ENCODE results near the gene OR13C9.
"Not testable (repeated sequence)": the region's sequence is repeated elsewhere in the genome, so short reads cannot be mapped to it uniquely, and the experiment has no call there.

OR13C9 gene

DNA sequence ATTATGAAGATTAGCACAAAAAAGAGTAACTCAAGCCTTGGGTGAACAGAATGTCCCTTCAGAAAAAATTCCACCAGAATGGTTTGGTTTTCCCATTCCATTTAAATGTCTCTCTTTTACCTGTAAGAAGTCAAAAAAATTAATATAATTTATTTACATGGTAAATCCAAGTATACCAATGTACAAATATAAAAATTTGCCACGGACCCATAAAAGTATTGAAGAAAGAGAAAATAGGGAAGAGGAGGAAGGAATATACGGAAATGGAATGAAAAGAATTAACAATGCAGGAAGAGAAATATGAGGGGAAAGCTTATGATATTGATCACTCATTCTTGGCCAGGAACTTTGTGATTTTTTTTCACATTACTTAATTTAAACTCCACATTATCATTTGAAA is at the start of gene OR13C9:
Gene OR13C9, minus strand, starts transcription at position 101 of the 400 bp plus-strand sequence. Its CDS starts 0 bp downstream, at position 101.
- TF ChIP-seq, protein P1, sequence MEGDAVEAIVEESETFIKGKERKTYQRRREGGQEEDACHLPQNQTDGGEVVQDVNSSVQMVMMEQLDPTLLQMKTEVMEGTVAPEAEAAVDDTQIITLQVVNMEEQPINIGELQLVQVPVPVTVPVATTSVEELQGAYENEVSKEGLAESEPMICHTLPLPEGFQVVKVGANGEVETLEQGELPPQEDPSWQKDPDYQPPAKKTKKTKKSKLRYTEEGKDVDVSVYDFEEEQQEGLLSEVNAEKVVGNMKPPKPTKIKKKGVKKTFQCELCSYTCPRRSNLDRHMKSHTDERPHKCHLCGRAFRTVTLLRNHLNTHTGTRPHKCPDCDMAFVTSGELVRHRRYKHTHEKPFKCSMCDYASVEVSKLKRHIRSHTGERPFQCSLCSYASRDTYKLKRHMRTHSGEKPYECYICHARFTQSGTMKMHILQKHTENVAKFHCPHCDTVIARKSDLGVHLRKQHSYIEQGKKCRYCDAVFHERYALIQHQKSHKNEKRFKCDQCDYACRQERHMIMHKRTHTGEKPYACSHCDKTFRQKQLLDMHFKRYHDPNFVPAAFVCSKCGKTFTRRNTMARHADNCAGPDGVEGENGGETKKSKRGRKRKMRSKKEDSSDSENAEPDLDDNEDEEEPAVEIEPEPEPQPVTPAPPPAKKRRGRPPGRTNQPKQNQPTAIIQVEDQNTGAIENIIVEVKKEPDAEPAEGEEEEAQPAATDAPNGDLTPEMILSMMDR (IDR thresholded peaks at IDR 0.05; ENCODE audit: low read depth, low read length): no peak
- no peak for DNase-seq (ENCODE audit: extremely low read depth, low read depth)

DNA sequence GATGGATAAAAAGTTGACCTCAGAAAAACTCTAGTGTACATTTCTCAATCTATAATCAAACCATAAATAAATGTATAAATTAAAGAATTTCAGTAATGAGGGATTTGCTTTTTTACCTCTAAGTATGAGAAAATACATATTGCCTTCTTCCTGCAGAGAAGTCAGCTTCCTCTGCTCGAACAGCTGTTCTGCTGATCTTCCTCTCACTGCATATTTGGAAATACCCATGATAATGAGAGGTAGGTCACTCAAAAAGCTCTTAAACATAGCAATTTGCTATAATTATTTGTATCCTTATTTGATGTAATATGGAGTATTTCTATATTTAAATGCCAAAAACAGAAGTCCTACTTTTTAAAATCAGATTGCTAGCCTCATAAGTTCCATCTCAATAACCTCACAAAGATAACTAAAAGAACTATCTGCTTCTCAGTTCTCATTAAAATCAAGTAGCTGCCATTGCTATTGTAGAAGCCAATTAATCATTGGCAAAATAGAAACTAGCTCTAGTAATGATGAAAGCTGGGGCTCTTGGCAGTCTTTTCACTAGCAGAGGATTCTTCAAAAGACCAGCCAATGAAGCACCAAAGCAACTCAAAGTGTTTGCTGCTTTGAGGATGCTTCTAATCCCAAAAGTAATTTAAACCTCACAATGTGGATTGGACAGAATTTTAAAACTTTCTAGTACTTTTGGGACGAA is 40.6 kb upstream of the OR13C9 start:
- DNase-seq (ENCODE audit: extremely low read depth, low read depth): no peak
- TF ChIP-seq, protein P1 (IDR thresholded peaks at IDR 0.05; ENCODE audit: low read depth, low read length): no peak

DNA sequence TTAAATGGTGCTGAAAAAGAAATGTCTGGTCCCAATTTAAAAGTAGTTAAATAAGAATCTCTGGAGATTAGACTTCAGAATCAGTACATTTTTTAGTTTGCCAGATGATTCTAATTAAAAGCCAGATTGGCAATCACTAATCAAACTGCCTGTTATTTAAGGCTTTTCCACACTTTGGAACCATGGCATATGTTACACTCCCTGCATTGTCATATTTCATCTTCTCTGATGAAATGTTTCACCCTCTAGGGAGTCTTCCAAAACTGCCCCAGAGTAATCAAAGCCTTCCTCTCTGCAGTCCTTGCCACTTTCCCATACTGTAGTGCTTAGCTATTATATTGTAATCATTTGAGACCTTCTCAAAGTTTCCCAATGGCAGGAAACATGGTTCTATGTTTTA is 17.5 kb upstream of the OR13C9 start:
- DNase-seq (ENCODE audit: extremely low read depth, low read depth): no peak
- TF ChIP-seq, protein P1 (IDR thresholded peaks at IDR 0.05; ENCODE audit: low read depth, low read length): no peak

DNA sequence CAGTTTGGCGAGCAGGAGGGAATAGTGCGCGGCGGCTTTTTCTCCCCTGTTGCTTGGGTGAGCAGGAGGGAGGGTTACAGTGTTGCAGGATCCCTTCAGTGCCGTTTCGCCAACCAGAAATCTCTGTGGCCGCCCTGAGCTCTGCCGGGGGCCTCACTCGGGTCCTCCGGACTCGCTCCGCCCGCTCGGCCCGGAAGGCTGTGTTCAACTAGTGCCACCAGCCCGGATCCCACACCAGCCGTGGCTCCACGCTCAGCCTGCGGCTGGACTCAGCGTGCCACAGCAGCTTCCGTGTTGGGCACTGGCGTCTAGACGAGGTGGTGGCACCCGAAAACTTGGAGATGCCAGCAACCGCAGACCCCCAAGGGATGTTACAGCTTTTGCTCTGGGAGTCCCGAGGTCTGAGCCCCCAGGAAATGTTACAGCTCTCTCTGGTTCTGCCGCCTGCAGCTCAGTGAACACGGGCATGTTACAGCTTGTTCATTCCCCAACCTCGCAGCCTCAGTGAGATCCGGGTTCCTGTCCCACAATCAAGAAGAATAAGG is 16.0 kb upstream of the OR13C9 start:
- no peak for DNase-seq (ENCODE audit: extremely low read depth, low read depth)
- TF ChIP-seq, protein P1 (IDR thresholded peaks at IDR 0.05; ENCODE audit: low read depth, low read length): no peak

- DNase-seq (ENCODE audit: extremely low read depth, low read depth): not testable (repeated sequence)
These were observed 8.0 kb upstream of the OR13C9 start for GRCh38 chr9:104625964-104626363.

DNA sequence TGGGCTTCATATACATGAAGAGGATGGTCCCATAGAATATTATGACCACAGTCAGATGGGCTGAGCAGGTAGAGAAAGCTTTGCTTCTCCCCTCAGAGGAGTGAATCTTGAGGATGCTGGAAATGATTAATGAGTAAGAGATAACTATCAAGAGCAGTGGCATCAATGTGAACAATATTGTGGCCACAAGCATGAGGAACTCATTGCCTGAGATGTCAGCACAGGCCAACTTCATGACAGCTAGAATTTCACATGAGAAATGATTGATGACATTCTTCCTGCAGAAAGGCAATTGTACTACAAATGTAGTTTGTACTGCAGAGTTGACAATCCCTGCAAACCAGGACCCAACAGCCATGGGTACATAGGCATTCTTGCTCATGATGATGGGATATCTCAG is 586 bp downstream of the OR13C9 start:
- DNase-seq (ENCODE audit: extremely low read depth, low read depth): no peak
- TF ChIP-seq, protein P1 (IDR thresholded peaks at IDR 0.05; ENCODE audit: low read depth, low read length): no peak

DNA sequence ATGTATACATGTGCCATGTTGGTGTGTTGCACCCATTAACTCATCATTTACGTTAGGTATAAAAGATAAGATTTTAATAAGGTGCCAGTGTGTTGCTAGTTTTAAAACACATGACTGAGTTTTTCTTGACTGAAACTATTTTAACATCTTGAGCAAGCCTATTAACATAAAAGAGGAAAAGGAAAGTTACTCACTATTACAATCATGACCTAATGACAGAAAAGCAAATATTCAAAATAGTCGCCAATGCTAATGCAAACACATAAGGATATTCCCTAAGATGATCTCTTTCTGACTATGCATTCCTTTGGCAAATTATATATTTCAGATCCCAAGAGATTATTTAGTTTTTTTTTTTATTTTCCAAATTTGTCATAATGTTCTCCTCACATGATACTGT is 6.8 kb downstream of the OR13C9 start:
- DNase-seq (ENCODE audit: extremely low read depth, low read depth): no peak
- TF ChIP-seq, protein P1 (IDR thresholded peaks at IDR 0.05; ENCODE audit: low read depth, low read length): no peak

DNA sequence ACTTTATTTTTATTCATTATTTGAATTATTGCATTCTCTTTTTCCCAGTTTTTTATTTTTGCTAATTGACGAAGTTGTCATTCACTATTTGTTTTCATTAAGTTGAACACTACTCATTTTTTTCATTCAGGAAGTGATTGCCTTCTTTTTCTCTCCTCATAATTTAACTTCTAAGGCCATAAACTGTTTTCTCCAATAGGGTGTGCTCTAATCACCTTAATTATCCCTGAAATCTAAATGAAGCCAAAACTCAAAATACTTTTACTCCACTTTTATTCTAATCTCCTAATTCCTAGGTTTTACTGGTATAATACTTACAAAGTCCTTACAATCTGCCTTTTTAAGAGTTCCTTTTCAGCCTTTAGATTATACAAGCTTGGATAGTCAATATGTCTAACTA is 9.7 kb downstream of the OR13C9 start:
- TF ChIP-seq, protein P1 (IDR thresholded peaks at IDR 0.05; ENCODE audit: low read depth, low read length): peak; percentile 14
- no peak for DNase-seq (ENCODE audit: extremely low read depth, low read depth)
